ENCODE measurements around the gene FBLN2. TPM values are rescaled to one million over a fixed set of nuclear protein-coding genes. Genes with fewer than 3 reads are reported as not detected.

The FBLN2 gene
- total and polyA plus RNA-seq, 4 donors = 16.7 to 494 (median 68.4) TPM

- DNase-seq = peak in 1 of 2 donors; percentile 63
- H3K27ac ChIP-seq (ENCODE audit: low read depth in 1 of 2, low read length in 2 of 2) = no peak overlapping the region
- H3K9me3 ChIP-seq (ENCODE audit: control insufficient read depth, low read length) = no peaks in the 10 kb centered on the region
- H3K36me3 ChIP-seq (ENCODE audit: control insufficient read depth in 1 of 2, insufficient read depth in 2 of 2, low read length in 1 of 2) = no peaks in the 10 kb centered on the region
- WGBS, 2 donors = 86 to 87% methylated on average over 26 of the region's 26 CpGs
- no peaks in the 10 kb centered on the region for H3K27me3 ChIP-seq (ENCODE audit: control insufficient read depth in 1 of 2, insufficient read depth in 2 of 2, low read length in 1 of 2)
- intact Hi-C loops (cut with DNase I) = no loop called here
- no peak for ATAC-seq (ENCODE audit: low FRiP score)
- H3K4me1 ChIP-seq (ENCODE audit: control insufficient read depth in 1 of 2, insufficient read depth in 2 of 2, low read length in 2 of 2) = no peaks in the 10 kb centered on the region
- H3K4me3 ChIP-seq (ENCODE audit: low read length in 2 of 2) = no peak overlapping the region
Observed at GRCh38 chr3:13569641-13570390, 20.9 kb downstream of the FBLN2 start.

- DNase-seq (peak; percentile 38 to 62), ATAC-seq (ENCODE audit: low FRiP score) (no peak)
- intact Hi-C loops (cut with DNase I) = no loop called here
- H3K4me3 ChIP-seq (ENCODE audit: low read length in 2 of 2) = no peak overlapping the region
- no peaks in the 10 kb centered on the region for H3K36me3 ChIP-seq (ENCODE audit: control insufficient read depth in 1 of 2, insufficient read depth in 2 of 2, low read length in 1 of 2)
- H3K27me3 ChIP-seq (ENCODE audit: control insufficient read depth in 1 of 2, insufficient read depth in 2 of 2, low read length in 1 of 2) = no peaks in the 10 kb centered on the region
- no peaks in the 10 kb centered on the region for H3K9me3 ChIP-seq (ENCODE audit: control insufficient read depth, low read length)
- no peak overlapping the region for H3K27ac ChIP-seq (ENCODE audit: low read depth in 1 of 2, low read length in 2 of 2)
- no peaks in the 10 kb centered on the region for H3K4me1 ChIP-seq (ENCODE audit: control insufficient read depth in 1 of 2, insufficient read depth in 2 of 2, low read length in 2 of 2)
- WGBS, 2 donors = 95% methylated on average over 45 to 46 of the region's 46 CpGs
Observed at GRCh38 chr3:13570391-13571194, 21.7 kb downstream of the FBLN2 start.

DNA sequence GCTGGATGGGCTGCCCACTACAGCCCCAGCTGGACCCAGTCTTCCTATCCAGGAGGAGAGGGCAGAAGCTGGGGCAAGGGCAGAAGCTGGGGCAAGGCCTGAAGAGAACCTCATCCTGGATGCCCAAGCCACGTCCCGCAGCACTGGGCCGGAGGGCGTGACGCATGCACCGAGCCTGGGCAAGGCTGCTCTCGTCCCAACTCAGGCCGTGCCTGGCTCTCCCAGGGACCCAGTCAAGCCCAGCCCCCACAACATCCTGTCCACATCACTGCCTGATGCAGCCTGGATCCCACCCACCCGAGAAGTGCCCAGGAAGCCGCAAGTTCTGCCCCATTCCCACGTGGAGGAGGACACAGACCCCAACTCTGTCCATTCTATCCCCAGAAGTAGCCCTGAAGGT, 22.3 kb downstream of the FBLN2 start:
- no peak for ATAC-seq (ENCODE audit: low FRiP score)
- H3K36me3 ChIP-seq (ENCODE audit: control insufficient read depth in 1 of 2, insufficient read depth in 2 of 2, low read length in 1 of 2) = no peaks in the 10 kb centered on the region
- no peaks in the 10 kb centered on the region for H3K9me3 ChIP-seq (ENCODE audit: control insufficient read depth, low read length)
- no peaks in the 10 kb centered on the region for H3K4me1 ChIP-seq (ENCODE audit: control insufficient read depth in 1 of 2, insufficient read depth in 2 of 2, low read length in 2 of 2)
- 94 to 96% methylated on average over 11 of the region's 11 CpGs for WGBS, 2 donors
- peak; percentile 44 to 71 for DNase-seq
- intact Hi-C loops (cut with DNase I) = no loop called here
- no peaks in the 10 kb centered on the region for H3K27me3 ChIP-seq (ENCODE audit: control insufficient read depth in 1 of 2, insufficient read depth in 2 of 2, low read length in 1 of 2)
- H3K27ac ChIP-seq (ENCODE audit: low read depth in 1 of 2, low read length in 2 of 2) = no peak overlapping the region
- no peak overlapping the region for H3K4me3 ChIP-seq (ENCODE audit: low read length in 2 of 2)

GRCh38 chr3:13571831-13572750, 23.2 kb downstream of the FBLN2 start:
- intact Hi-C loops (cut with DNase I) = no loop called here
- no peaks in the 10 kb centered on the region for H3K27me3 ChIP-seq (ENCODE audit: control insufficient read depth in 1 of 2, insufficient read depth in 2 of 2, low read length in 1 of 2)
- DNase-seq = peak in 1 of 2 donors; percentile 65
- H3K27ac ChIP-seq (ENCODE audit: low read depth in 1 of 2, low read length in 2 of 2) = no peak overlapping the region
- no peaks in the 10 kb centered on the region for H3K4me1 ChIP-seq (ENCODE audit: control insufficient read depth in 1 of 2, insufficient read depth in 2 of 2, low read length in 2 of 2)
- 96% methylated on average over 16 to 18 of the region's 18 CpGs for WGBS, 2 donors
- ATAC-seq (ENCODE audit: low FRiP score) = no peak
- no peaks in the 10 kb centered on the region for H3K9me3 ChIP-seq (ENCODE audit: control insufficient read depth, low read length)
- H3K36me3 ChIP-seq (ENCODE audit: control insufficient read depth in 1 of 2, insufficient read depth in 2 of 2, low read length in 1 of 2) = no peaks in the 10 kb centered on the region
- no peak overlapping the region for H3K4me3 ChIP-seq (ENCODE audit: low read length in 2 of 2)

GRCh38 chr3:13572926-13573623, 24.1 kb downstream of the FBLN2 start:
- no peaks in the 10 kb centered on the region for H3K4me1 ChIP-seq (ENCODE audit: control insufficient read depth in 1 of 2, insufficient read depth in 2 of 2, low read length in 2 of 2)
- WGBS, 2 donors = 96 to 97% methylated on average over 11 of the region's 11 CpGs

DNA sequence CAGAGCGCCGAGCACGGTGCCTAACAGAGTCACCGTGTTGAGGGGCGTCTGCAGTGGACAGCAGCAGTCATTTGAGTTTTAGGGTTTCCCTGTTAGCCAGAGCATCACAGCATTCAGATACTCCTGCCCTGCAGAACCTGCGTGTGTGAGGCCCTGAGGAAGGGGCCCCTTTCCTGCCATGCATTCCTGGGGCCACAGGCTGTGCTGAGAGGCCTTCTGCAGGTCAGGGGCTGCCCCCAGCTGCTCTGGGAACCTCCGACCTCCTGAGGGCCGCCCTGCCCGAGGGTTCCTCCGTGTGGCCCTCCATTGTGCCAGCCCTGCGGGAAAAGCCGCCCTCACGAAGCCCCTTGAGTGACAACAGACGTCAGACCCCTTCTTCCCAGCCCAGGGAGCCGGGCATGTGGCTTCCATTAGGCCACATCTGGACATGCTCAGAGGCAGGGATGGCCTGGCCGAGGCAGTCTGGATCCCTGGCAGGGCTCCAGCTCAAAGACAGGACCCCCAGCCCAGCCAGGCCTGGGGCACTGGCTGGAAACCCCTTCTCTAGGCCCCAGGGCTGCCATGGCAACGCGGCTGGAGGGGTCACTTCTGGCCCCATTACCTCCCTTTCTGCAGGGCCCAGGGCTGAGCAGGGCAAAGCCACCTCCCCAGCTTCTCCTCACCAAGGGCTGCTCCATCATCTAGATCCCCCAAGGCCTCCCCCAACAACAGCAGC, 25.3 kb downstream of the FBLN2 start:
- intact Hi-C loops (cut with DNase I) = no loop called here
- no peak overlapping the region for H3K4me3 ChIP-seq (ENCODE audit: low read length in 2 of 2)
- no peaks in the 10 kb centered on the region for H3K4me1 ChIP-seq (ENCODE audit: control insufficient read depth in 1 of 2, insufficient read depth in 2 of 2, low read length in 2 of 2)
- ATAC-seq (ENCODE audit: low FRiP score) (no peak), DNase-seq (peak in 1 of 2 donors; percentile 71)
- H3K9me3 ChIP-seq (ENCODE audit: control insufficient read depth, low read length) = no peaks in the 10 kb centered on the region
- no peaks in the 10 kb centered on the region for H3K27me3 ChIP-seq (ENCODE audit: control insufficient read depth in 1 of 2, insufficient read depth in 2 of 2, low read length in 1 of 2)
- no peaks in the 10 kb centered on the region for H3K36me3 ChIP-seq (ENCODE audit: control insufficient read depth in 1 of 2, insufficient read depth in 2 of 2, low read length in 1 of 2)
- WGBS, 2 donors = 89 to 91% methylated on average over 18 of the region's 18 CpGs
- no peak overlapping the region for H3K27ac ChIP-seq (ENCODE audit: low read depth in 1 of 2, low read length in 2 of 2)

More at GRCh38 chr3:13572926-13573623, 24.1 kb downstream of the FBLN2 start:
- H3K4me3 ChIP-seq (ENCODE audit: low read length in 2 of 2) = no peak overlapping the region
- no peaks in the 10 kb centered on the region for H3K36me3 ChIP-seq (ENCODE audit: control insufficient read depth in 1 of 2, insufficient read depth in 2 of 2, low read length in 1 of 2)
- no peaks in the 10 kb centered on the region for H3K27me3 ChIP-seq (ENCODE audit: control insufficient read depth in 1 of 2, insufficient read depth in 2 of 2, low read length in 1 of 2)
- no peak overlapping the region for H3K27ac ChIP-seq (ENCODE audit: low read depth in 1 of 2, low read length in 2 of 2)
- DNase-seq (no peak), ATAC-seq (ENCODE audit: low FRiP score) (no peak)
- intact Hi-C loops (cut with DNase I) = no loop called here
- no peaks in the 10 kb centered on the region for H3K9me3 ChIP-seq (ENCODE audit: control insufficient read depth, low read length)

- WGBS, 2 donors = 84 to 86% methylated on average over 18 of the region's 18 CpGs
- H3K36me3 ChIP-seq (ENCODE audit: control insufficient read depth in 1 of 2, insufficient read depth in 2 of 2, low read length in 1 of 2) = no peaks in the 10 kb centered on the region
- DNase-seq (no peak), ATAC-seq (ENCODE audit: low FRiP score) (no peak)
- no peak overlapping the region for H3K4me3 ChIP-seq (ENCODE audit: low read length in 2 of 2)
- intact Hi-C loops (cut with DNase I) = no loop called here
- no peak overlapping the region for H3K27ac ChIP-seq (ENCODE audit: low read depth in 1 of 2, low read length in 2 of 2)
- no peaks in the 10 kb centered on the region for H3K4me1 ChIP-seq (ENCODE audit: control insufficient read depth in 1 of 2, insufficient read depth in 2 of 2, low read length in 2 of 2)
- H3K9me3 ChIP-seq (ENCODE audit: control insufficient read depth, low read length) = no peaks in the 10 kb centered on the region
- no peaks in the 10 kb centered on the region for H3K27me3 ChIP-seq (ENCODE audit: control insufficient read depth in 1 of 2, insufficient read depth in 2 of 2, low read length in 1 of 2)
Observed at GRCh38 chr3:13574798-13575451, 26.0 kb downstream of the FBLN2 start.

Data from aorta (tissue), 5 donors.